Stimulated activated CD4-positive, alpha-beta T cell treated with anti-CD3 and anti-CD28 coated beads, TNF-alpha, amount 100 ng/mL, for 24 hours (primary cell): ENCODE results near the gene UQCR11.

Experiments
- DNase-seq, 3 experiments: peaks; one replicate each; pipeline ENCODE4 v3.0.0-alpha.2; 2020; ENCODE audit warnings: low read depth in 3 of 3

UQCR11 gene

DNA sequence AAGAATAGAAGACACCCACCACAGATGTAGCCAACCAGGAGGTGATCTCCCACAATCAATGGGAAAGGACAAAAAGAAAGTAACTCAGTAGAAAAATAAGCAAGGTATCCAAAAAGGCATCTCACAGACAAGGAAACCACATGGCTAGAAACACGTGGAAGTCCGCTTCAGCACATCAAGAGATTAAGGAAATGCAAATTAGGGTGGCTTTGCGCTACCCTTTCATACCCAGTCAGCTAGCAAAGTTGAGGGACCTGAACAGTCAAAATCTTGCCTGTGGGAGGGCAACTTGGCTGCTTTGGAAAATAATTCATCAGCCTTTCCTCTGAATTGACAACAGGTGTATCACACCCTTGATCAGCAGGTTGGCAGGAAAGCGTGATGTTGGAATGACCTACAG, 11.6 kb upstream of the UQCR11 start:
- no peak for DNase-seq

DNA sequence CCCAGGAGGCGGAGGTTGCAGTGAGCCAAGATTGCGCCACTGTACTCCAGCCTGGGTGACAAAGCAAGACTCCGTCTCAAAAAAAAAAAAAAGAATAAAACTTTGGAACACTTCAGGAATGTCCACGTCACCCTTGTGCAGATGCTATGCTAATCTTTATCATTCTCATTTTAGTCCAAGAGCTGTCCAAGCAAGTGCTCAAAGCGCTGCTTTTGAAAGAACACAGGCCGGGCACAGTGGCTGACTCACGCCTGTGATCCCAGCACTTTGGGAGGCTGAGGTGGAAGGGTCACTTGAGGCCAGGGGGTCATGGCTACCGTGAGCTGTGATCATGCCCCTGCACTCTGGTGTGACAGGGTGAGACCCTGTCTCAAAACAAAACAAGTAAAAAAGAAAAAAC, 11.1 kb upstream of the UQCR11 start:
- DNase-seq = no peak

DNA sequence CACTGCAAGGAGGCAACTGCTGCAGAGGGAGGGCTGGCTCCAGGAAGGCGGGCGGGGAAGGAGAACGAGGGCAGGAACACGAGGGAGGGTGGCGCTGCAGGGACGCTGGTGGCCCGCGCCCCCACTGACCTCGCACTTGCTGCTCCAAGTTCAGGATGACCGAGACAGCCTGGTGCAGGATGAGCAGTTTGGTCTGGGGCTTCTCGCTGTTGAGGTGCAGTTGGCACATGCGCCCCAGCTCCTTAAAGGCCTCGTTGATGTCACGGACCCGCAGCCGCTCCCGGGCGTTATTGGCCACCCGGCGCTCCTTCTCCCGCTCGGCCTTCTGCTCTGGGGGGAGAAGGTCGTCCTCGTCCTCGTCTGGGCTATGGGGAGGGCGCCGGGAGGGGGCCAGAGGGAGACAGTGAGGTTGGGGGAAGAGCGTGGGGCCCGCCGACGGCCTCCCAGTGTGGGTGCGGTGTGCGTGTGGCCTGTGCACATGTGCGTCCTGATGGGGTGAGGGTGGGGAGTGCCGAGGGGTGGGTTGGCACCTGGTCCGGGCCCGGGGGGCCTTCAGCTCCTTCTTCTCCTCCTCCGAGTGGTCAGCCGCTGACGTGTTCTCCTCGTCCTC, 10.0 kb upstream of the UQCR11 start:
- DNase-seq = no peak

GRCh38 chr19:1613808-1614570, 8.7 kb upstream of the UQCR11 start:
- no peak for DNase-seq

- DNase-seq = no peak
Observed at GRCh38 chr19:1613146-1613545, 7.9 kb upstream of the UQCR11 start.

DNA sequence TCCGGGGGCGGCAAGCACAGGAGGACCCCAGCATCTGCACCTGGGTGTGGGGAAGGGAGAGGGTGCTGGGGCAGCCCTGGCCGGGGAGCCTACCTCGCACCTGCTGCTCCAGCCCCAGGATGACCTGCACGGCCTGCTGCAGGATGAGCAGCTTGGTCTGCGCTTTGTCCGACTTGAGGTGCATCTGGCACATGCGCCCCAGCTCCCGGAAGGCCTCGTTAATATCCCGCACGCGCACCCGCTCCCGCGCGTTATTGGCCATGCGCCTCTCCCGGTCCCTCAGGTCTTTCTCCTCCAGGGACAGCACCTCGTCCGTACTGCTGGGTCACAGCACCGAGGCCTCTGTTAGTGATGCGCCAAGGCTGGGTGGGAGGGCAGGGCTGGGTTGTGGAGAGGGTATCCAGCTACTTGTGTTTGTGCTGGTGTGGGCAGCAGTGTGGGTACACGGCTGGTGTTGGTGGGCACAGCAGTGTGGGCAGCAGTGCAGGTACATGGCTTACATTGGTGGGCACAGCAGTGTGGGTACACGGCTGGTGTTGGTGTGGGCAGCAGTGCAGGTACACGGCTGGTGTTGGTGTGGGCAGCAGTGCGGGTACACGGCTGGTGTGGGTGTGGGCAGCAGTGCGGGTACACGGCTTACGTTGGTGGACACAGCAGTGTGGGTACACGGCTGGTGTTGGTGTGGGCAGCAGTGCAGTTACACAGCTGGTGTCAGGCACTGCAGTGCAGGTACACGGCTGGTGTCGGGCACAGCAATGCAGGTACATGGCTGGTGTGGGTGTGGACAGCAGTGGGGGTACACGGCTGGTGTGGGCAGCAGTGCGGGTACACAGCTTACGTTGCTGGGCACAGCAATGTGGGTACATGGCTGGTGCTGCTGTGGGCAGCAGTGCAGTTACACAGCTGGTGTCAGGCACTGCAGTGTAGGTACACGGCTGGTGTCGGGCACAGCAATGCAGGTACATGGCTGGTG, 7.1 kb upstream of the UQCR11 start:
- no peak for DNase-seq

DNA sequence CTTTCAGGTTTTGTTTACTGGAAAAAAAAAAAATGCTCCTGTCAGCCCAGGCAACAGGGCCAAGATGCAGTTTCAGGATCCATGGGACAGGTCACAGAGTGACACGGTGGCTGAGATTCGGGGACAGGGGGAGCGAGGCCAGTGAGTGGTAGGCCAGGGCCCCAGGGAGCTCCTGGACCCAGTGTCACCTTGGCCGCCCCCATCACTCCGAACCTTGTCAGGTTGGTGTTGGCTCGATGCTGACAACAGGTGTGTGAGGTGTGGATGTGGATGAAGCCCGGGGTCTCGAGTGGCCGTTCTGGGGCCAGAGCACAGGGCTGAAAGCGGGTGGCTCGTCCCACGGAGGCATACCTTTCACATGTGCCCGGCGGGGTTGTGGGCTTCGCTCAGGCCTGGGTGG, 6.1 kb upstream of the UQCR11 start:
- no peak for DNase-seq

DNA sequence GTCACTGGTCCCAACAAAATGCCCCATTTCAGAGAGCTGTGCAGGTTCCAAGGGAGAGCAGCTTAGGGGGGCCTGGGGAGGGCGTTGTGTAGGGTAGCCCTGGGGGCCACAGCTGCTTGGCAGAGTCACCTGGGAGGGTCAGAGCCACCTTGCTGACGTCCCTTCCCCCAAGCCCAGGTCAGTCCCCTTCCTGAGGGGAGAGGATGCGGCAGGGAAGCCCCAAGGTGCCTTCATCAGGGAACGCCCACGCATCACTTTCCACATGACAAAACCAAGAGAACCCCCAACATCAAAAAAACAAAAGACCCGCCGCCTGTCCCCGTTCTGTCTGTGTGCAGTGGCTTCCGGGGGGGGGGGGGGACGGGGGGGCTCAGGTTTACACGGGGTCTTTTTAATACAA, 5.3 kb upstream of the UQCR11 start:
- DNase-seq = no peak

- DNase-seq = no peak
Observed at GRCh38 chr19:1609680-1610474, 4.6 kb upstream of the UQCR11 start.

DNA sequence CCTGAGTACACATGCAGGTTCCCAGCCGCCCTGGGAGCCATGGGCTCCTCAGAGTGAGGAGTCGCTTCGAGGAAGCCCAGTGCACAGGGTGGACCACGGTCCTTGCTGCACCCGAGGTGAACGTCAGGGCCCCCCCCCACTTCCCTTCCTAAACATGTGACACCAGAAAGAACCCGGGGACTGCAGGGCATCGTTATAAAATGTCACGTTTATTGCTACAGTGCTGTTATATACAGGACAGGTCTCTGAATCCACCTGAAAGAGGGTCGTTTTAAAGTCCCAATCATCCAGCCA, 3.8 kb upstream of the UQCR11 start:
- DNase-seq = no peak

DNA sequence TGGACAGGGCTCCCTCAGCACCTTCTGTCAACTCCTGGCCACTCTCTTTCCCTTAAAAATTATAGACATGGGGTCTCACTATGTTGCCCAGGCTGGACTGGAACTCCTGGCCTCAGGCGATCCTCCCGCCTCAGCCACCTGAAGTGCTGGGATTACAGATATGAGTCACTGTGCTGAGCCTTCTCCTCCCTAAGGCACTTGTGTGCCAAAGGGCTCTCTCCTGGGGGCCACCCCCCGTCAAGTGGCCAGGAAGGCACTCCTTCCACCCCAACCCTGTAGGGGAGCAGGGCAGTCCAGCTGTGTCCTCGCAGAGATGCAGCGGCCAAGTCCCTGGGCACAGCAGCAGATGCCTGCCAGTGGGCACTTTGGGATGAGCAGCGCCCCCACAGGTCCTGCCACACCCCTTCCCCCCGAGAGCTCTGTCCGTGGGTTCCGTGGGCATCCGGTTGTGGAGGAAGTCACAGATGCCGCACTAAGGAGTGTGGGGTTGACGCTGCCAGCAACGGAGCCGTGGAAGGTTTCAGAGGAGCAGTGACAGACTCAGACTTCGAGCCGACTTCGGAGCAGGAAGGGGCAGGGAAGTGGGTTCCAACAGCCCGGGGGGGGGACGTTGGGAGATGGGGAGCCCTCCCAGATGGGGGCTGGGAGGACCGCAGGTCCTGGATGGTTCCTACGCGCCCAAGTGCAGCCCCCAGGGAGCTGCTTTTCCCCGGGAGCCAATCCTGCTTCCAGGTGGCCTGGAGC, 3.3 kb upstream of the UQCR11 start:
- no peak for DNase-seq

DNA sequence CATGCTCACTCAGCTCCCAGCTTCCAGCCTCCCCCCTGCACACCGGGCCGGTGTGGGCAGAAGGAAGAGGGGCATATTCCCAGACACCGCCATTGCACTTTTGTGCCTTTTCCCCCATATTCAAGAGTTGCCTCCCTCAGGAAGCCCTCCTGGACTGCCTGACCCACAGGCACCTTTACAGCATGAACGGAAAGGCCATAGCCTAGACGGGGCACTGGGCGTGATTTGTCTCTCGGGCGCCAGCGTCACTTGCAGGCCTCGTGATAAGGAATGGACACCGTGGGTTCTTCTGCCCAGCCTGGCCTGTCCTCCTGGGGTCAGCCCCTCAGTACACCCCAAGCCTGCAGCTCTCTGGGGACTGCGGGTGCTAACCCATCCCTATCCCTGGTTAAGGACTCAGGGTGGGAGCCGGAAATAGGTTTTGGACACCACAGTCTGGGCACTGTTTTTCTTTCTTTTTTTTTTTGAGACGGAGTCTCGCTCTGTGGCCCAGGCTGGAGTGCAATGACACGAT, 933 bp upstream of the UQCR11 start:
- DNase-seq = no peak

DNA sequence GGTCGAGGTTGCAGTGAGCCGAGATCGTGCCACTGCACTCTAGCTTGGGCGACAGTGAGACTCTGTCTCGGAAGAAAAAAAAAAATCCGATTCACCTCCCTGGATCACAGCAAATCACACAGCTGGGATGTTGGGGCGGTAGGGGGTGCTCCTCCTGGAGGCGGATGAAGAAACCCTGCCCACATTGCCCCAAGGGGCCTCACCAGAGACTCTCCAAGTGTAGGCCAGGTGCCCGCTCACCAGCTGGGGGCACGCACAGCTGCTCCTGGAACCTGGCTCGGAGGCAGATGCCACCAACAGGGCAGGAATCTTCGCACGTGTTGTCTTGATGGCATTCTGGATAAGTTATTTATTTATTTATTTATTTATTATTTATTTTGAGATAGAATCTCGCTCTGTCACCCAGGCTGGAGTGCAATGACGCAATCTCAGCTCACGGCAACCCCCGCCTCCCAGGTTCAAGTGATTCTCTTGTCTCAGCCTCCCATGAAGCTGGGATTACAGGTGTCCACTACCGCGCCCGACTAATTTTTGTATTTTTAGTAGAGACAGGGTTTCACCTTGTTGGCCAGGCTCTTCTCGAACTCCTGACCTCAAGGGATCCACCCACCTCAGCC, 3.1 kb downstream of the UQCR11 start:
- DNase-seq = no peak

DNA sequence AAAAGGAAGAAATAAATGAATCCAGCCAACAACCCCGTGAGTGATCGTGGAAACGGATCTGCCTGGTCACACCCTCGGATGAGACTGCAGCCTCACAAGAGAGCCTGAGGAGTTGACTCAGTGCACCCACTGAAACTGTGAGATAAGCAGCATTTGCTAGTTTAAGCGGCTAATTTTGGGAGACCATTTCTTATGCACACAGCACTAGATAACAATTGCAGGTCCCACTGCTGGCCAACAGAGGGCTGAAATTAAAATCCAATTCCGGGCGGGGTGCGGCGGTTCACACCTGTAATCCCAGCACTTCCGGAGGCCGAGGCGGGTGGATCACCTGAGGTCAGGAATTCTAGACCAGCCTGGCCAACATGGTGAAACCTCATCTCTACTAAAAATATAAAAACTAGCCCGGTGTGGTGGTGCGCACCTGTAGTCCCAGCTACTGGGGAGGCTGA, 3.6 kb downstream of the UQCR11 start:
- DNase-seq = no peak

DNA sequence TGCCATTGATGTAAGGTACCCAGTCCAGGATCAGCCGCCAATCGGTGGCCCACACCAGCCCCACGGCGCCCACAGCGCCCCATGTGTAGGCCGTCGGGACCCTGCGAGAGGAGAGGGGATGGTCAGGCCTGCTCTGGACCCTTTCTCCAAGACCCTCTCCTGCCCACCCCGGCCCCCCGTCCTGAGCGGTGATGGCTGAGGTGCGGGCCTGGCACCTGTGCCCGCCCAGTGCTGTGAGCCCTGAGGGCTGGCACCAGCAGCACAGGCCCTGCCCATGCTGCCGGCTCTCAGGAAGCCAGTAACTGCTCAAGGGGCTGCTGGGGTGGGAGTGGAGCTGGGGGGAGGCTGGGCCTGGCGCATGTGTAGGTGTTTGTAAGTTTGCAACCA, 5.8 kb downstream of the UQCR11 start:
- DNase-seq = no peak

- DNase-seq = no peak
Observed at GRCh38 chr19:1598777-1599459, 6.3 kb downstream of the UQCR11 start.

DNA sequence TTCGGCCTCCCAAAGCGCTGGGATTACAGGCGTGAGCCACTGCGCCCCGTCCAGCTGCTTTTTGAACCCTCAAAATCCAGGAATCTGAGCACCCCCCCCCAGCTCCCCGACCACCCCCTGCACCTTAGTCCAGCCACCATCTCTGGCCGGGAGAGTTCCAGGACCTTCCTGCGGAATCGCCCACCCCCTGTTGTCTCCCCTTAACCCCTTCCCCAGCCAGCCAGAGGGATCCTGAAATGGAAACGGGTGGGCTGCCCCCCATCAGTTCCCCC, 11.8 kb downstream of the UQCR11 start:
- no peak for DNase-seq

GRCh38 chr19:1592755-1593500, 12.3 kb downstream of the UQCR11 start, which contains the start of gene MBD3:
Gene MBD3 (minus strand): TSS chr19:1592865. CDS start chr19:1592631, 234 bp downstream.
- DNase-seq = peak; percentile 68 to 87 (median 75)

- DNase-seq = peak; percentile 65 to 80 (median 73)
Observed at GRCh38 chr19:1592024-1592754, 13.1 kb downstream of the UQCR11 start.
